CD14-positive monocyte (primary cell): ENCODE measurements around the gene SMARCA2. TPM values are rescaled to one million over a fixed set of nuclear protein-coding genes. Genes with fewer than 3 reads are reported as not detected.

Experiments
- DNase-seq, 3 donors: peaks; one replicate each; pipeline ENCODE4 v3.0.0-alpha.2; 2011 to 2022
- H2AFZ ChIP-seq: 2 replicates; pipeline ENCODE4 v1.6.0; 2012; ENCODE audit warnings: mild to moderate bottlenecking, low read depth, low read length, inconsistent platforms; ENCODE audit not compliant: insufficient read depth, poor library complexity, severe bottlenecking
- H3K27ac ChIP-seq, 2 donors: 1 replicate in 1 of 2; 2 replicates in 1 of 2; pipeline ENCODE4 v1.5.1; 2012 to 2013; ENCODE audit warnings: low read length in 2 of 2, control low read depth in 1 of 2, inconsistent platforms in 1 of 2, low read depth in 1 of 2, mild to moderate bottlenecking in 1 of 2
- H3K27me3 ChIP-seq, 2 donors: one replicate each; pipeline versions ENCODE4 v1.6.0 to v1.6.1; 2011 to 2013; ENCODE audit warnings: low read length in 2 of 2; ENCODE audit not compliant: control insufficient read depth in 2 of 2, insufficient read depth in 2 of 2
- H3K36me3 ChIP-seq, 2 donors: replicated peaks in 1 of 2; 1 replicate in 1 of 2; 2 replicates in 1 of 2; pipeline versions ENCODE4 v1.5.1 to v1.6.1; 2012 to 2013; ENCODE audit warnings: low read length in 2 of 2, control low read depth in 1 of 2, inconsistent platforms in 1 of 2, mild to moderate bottlenecking in 1 of 2; ENCODE audit not compliant: insufficient read depth in 2 of 2, control insufficient read depth in 1 of 2
- H3K4me1 ChIP-seq, 2 donors: 1 replicate in 1 of 2; 2 replicates in 1 of 2; pipeline versions ENCODE4 v1.5.1 to v1.6.1; 2012 to 2013; ENCODE audit warnings: low read length in 2 of 2, control low read depth in 1 of 2, inconsistent platforms in 1 of 2, mild to moderate bottlenecking in 1 of 2, moderate library complexity in 1 of 2; ENCODE audit not compliant: insufficient read depth in 2 of 2, control insufficient read depth in 1 of 2
- H3K4me2 ChIP-seq: replicated peaks from 2 replicates; pipeline ENCODE3; 2012; ENCODE audit warnings: low read length, moderate library complexity, mild to moderate bottlenecking; ENCODE audit not compliant: poor library complexity, severe bottlenecking; ENCODE audit errors: extremely low read depth
- H3K4me3 ChIP-seq, 3 experiments: fragments of 200-600 bp in 1 of 3; sonication (generic) in 1 of 3; replicated peaks in 1 of 3; 1 replicate in 2 of 3; 2 replicates in 1 of 3; pipeline ENCODE4 v1.5.1; 2011 to 2013; ENCODE audit warnings: low read length in 3 of 3, mild to moderate bottlenecking in 3 of 3, control low read depth in 2 of 3, low read depth in 2 of 3, inconsistent platforms in 1 of 3, moderate library complexity in 1 of 3
- H3K79me2 ChIP-seq: 2 replicates; pipeline ENCODE4 v1.6.0; 2012; ENCODE audit warnings: mild to moderate bottlenecking, control low read depth, inconsistent platforms, low read length, moderate library complexity; ENCODE audit not compliant: insufficient read depth
- H3K9ac ChIP-seq: 2 replicates; pipeline ENCODE4 v1.6.0; 2017; ENCODE audit warnings: low read length, mild to moderate bottlenecking; ENCODE audit not compliant: insufficient read depth, poor library complexity, severe bottlenecking
- H3K9me3 ChIP-seq, 2 donors: replicated peaks in 1 of 2; 1 replicate in 1 of 2; 2 replicates in 1 of 2; pipeline versions ENCODE4 v1.5.1 to v1.6.1; 2012 to 2013; ENCODE audit warnings: low read length in 2 of 2, control low read depth in 1 of 2; ENCODE audit not compliant: control insufficient read depth in 1 of 2, insufficient read depth in 1 of 2
- H4K20me1 ChIP-seq: 2 replicates; pipeline ENCODE4 v1.6.0; 2012; ENCODE audit warnings: mild to moderate bottlenecking, low read length, control low read depth, moderate library complexity; ENCODE audit not compliant: insufficient read depth
- H3K27ac Mint-ChIP-seq, 7 donors: one replicate each; pipeline ENCODE4 v1.8.0; 2020; ENCODE audit warnings: mild to moderate bottlenecking in 7 of 7, mixed read lengths in 7 of 7, moderate library complexity in 6 of 7, inconsistent platforms in 2 of 7
- H3K27me3 Mint-ChIP-seq, 3 donors: one replicate each; pipeline ENCODE4 v1.8.0; 2021 to 2022; ENCODE audit warnings: low read depth in 3 of 3, mild to moderate bottlenecking in 3 of 3, mixed read lengths in 3 of 3, moderate library complexity in 3 of 3, inconsistent platforms in 1 of 3
- H3K36me3 Mint-ChIP-seq, 2 donors: one replicate each; pipeline ENCODE4 v1.8.0; 2020; ENCODE audit warnings: mixed read lengths in 2 of 2, inconsistent platforms in 1 of 2, mild to moderate bottlenecking in 1 of 2
- H3K4me1 Mint-ChIP-seq: one replicate; pipeline ENCODE4 v1.8.0; 2020; ENCODE audit warnings: mild to moderate bottlenecking, mixed read lengths
- H3K4me3 Mint-ChIP-seq, 2 donors: one replicate each; pipeline ENCODE4 v1.8.0; 2020; ENCODE audit warnings: mild to moderate bottlenecking in 2 of 2, mixed read lengths in 2 of 2, moderate library complexity in 1 of 2
- H3K9me3 Mint-ChIP-seq, 7 donors: one replicate each; pipeline ENCODE4 v1.8.0; 2020 to 2022; ENCODE audit warnings: mixed read lengths in 7 of 7, mild to moderate bottlenecking in 6 of 7, moderate library complexity in 6 of 7, inconsistent platforms in 2 of 7
- CTCF ChIP-seq: fragments of 200-600 bp; IDR thresholded peaks from one replicate; pipeline ENCODE4 v1.8.0; 2022; ENCODE audit warnings: antibody characterized with exemption, mild to moderate bottlenecking
- WGBS: methylation state at CpG from one replicate; pipeline ENCODE4 v1.1.5; 2013; ENCODE audit warnings: missing lambda C conversion rate; ENCODE audit not compliant: insufficient coverage; 5-methylcytosine and 5-hydroxymethylcytosine counted together
- intact Hi-C, 2 donors: fragments of 100-400 bp; cut with micrococcal nuclease; formaldehyde crosslinking; loops; one replicate each; pipeline versions ENCODE4 v1.15.0 to v1.15.1; 2023
- polyA plus RNA-seq, 3 donors: library from polyadenylated mRNA; depleted of rRNA in 1 of 3; unstranded in 2 of 3; stranded (reverse) in 1 of 3; fragments of 300-500 nt in 2 of 3; fragments of >200 nt in 1 of 3; fragmentation: Illumina TruSeq in 2 of 3; gene quantifications; 1 replicate in 2 of 3; 2 replicates in 1 of 3; pipeline ENCODE4 v1.2.3, GENCODE V29; 2012 to 2021

The SMARCA2 gene
- polyA plus RNA-seq, 3 donors = 11.0 to 54.7 (median 11.8) TPM

GRCh38 chr9:2023532-2023931, 8.4 kb downstream of the SMARCA2 start:
- peaks cover 100% of the 10 kb centered on the region for H3K79me2 ChIP-seq
- H3K9me3 ChIP-seq = no peaks in the 10 kb centered on the region
- intact Hi-C loops = no loop called here
- H3K9ac ChIP-seq = no peak overlapping the region
- Mint-ChIP-seq H3K27me3 (peaks cover 0 to 2% (median 0%) of the 10 kb centered on the region in 3 donors), H3K4me3 (no peak overlapping the region), H3K9me3 (no peaks in the 10 kb centered on the region), H3K27ac (peak overlapping the region in 4 of 7 donors; percentile 13 to 75 (median 69)), H3K4me1 (peaks cover 87% of the 10 kb centered on the region), H3K36me3 (peaks cover 3% of the 10 kb centered on the region in 2 donors)
- H3K27ac ChIP-seq = peak overlapping the region in 1 of 2 donors; percentile 62
- peaks cover 100% of the 10 kb centered on the region for H4K20me1 ChIP-seq
- H3K4me1 ChIP-seq = peaks cover 53 to 62% of the 10 kb centered on the region in 2 donors
- no peak for DNase-seq
- no CpG with 5 or more reads among the region's 5 CpGs for WGBS
- H3K4me2 ChIP-seq = peak overlapping the region; percentile 20
- H3K4me3 ChIP-seq = peak overlapping the region in 1 of 3 experiments; percentile 4
- no peak for TF ChIP-seq CTCF
- H3K36me3 ChIP-seq = peaks cover 0 to under 1% of the 10 kb centered on the region in 2 donors
- H2AFZ ChIP-seq = no peak overlapping the region
- H3K27me3 ChIP-seq = no peaks in the 10 kb centered on the region

- peaks cover 100% of the 10 kb centered on the region for H4K20me1 ChIP-seq
- H3K27ac ChIP-seq = peak overlapping the region; percentile 41 to 62
- H3K4me1 ChIP-seq = peaks cover 47 to 53% of the 10 kb centered on the region in 2 donors
- Mint-ChIP-seq H3K27ac (peak overlapping the region; percentile 70 to 93 (median 88)), H3K4me1 (peaks cover 74% of the 10 kb centered on the region), H3K4me3 (peak overlapping the region; percentile 53 to 71), H3K9me3 (no peaks in the 10 kb centered on the region), H3K27me3 (peaks cover 0 to 2% (median 0%) of the 10 kb centered on the region in 3 donors), H3K36me3 (peaks cover 18% of the 10 kb centered on the region in 2 donors)
- H3K9ac ChIP-seq = no peak overlapping the region
- peak in 2 of 3 donors; percentile 40 to 47 for DNase-seq
- H3K27me3 ChIP-seq = no peaks in the 10 kb centered on the region
- intact Hi-C loops = no loop called here
- TF ChIP-seq CTCF = no peak
- H3K4me2 ChIP-seq = peak overlapping the region; percentile 32
- peak overlapping the region in 1 of 3 experiments; percentile 13 for H3K4me3 ChIP-seq
- WGBS = no CpG with 5 or more reads among the region's 5 CpGs
- H3K36me3 ChIP-seq = peaks cover 6 to 16% of the 10 kb centered on the region in 2 donors
- H2AFZ ChIP-seq = no peak overlapping the region
- H3K79me2 ChIP-seq = peaks cover 100% of the 10 kb centered on the region
- H3K9me3 ChIP-seq = no peaks in the 10 kb centered on the region
Observed at GRCh38 chr9:2024888-2025782, 10.0 kb downstream of the SMARCA2 start.
